H9 (cell line): Measurements from ENCODE around the gene RPUSD3. TPM values are rescaled to one million over a fixed set of nuclear protein-coding genes. Genes with fewer than 3 reads are reported as not detected.
A peak's percentile ranks its signal among the peaks of the same experiment; 100 is the strongest.

ENCODE experiments used
- DNase-seq: peaks from one replicate; pipeline ENCODE4 v3.0.0-alpha.2; 2017
- H2AFZ ChIP-seq: one replicate; pipeline ENCODE4 v1.6.1; 2013; ENCODE audit warnings: mild to moderate bottlenecking, low read length, control low read depth, moderate library complexity
- H2AK5ac ChIP-seq: 2 replicates; pipeline ENCODE4 v1.6.1; 2013; ENCODE audit warnings: low read length, control low read depth, mixed read lengths; ENCODE audit not compliant: insufficient read length
- H2BK120ac ChIP-seq: one replicate; pipeline ENCODE4 v1.6.1; 2013; ENCODE audit warnings: low read depth, mild to moderate bottlenecking, low read length, control low read depth, inconsistent platforms; ENCODE audit not compliant: poor library complexity, severe bottlenecking
- H2BK12ac ChIP-seq: 2 replicates; pipeline ENCODE4 v1.6.1; 2013; ENCODE audit warnings: low read length, control low read depth, mixed read lengths, low read depth; ENCODE audit not compliant: insufficient read length
- H2BK15ac ChIP-seq: 2 replicates; pipeline ENCODE4 v1.6.1; 2013; ENCODE audit warnings: low read depth, low read length, control low read depth
- H2BK20ac ChIP-seq: one replicate; pipeline ENCODE4 v1.6.1; 2013; ENCODE audit warnings: low read depth, mild to moderate bottlenecking, low read length, control low read depth, inconsistent platforms; ENCODE audit not compliant: poor library complexity, severe bottlenecking
- H2BK5ac ChIP-seq: 2 replicates; pipeline ENCODE4 v1.6.1; 2013; ENCODE audit warnings: low read length, control low read depth, mixed read lengths; ENCODE audit not compliant: insufficient read length
- H3K14ac ChIP-seq: 2 replicates; pipeline ENCODE4 v1.6.1; 2013; ENCODE audit warnings: low read length, control low read depth; ENCODE audit not compliant: insufficient read depth
- H3K18ac ChIP-seq: 2 replicates; pipeline ENCODE4 v1.6.1; 2013; ENCODE audit warnings: low read depth, mild to moderate bottlenecking, mixed read lengths, low read length, control low read depth; ENCODE audit not compliant: insufficient read length
- H3K23ac ChIP-seq: 2 replicates; pipeline ENCODE4 v1.6.1; 2013; ENCODE audit warnings: low read length, control low read depth, mixed read lengths, low read depth; ENCODE audit not compliant: insufficient read length
- H3K23me2 ChIP-seq: 2 replicates; pipeline ENCODE4 v1.6.1; 2013; ENCODE audit warnings: low read depth, mild to moderate bottlenecking, mixed read lengths, low read length, control low read depth; ENCODE audit not compliant: insufficient read length, poor library complexity, severe bottlenecking
- H3K27ac ChIP-seq: 2 replicates; pipeline ENCODE4 v1.5.1; 2013; ENCODE audit warnings: low read length, control low read depth, mixed read lengths, low read depth; ENCODE audit not compliant: insufficient read length
- H3K27me3 ChIP-seq: 2 replicates; pipeline ENCODE4 v1.6.1; 2013; ENCODE audit warnings: low read length, control low read depth, inconsistent platforms; ENCODE audit not compliant: insufficient read depth
- H3K4ac ChIP-seq: 2 replicates; pipeline ENCODE4 v1.6.1; 2013; ENCODE audit warnings: low read depth, mild to moderate bottlenecking, control low read depth, inconsistent platforms, low read length, moderate library complexity
- H3K4me1 ChIP-seq: 2 replicates; pipeline ENCODE4 v1.6.1; 2013; ENCODE audit warnings: low read length, control low read depth, inconsistent platforms; ENCODE audit not compliant: insufficient read depth
- H3K4me2 ChIP-seq: 2 replicates; pipeline ENCODE4 v1.6.1; 2013; ENCODE audit warnings: low read length, control low read depth, mixed read lengths; ENCODE audit not compliant: insufficient read length, insufficient read depth
- H3K56ac ChIP-seq: 2 replicates; pipeline ENCODE4 v1.6.1; 2013; ENCODE audit warnings: low read depth, mild to moderate bottlenecking, mixed read lengths, low read length, control low read depth; ENCODE audit not compliant: insufficient read length
- H3K79me1 ChIP-seq: 2 replicates; pipeline ENCODE4 v1.6.1; 2013; ENCODE audit warnings: low read depth, mild to moderate bottlenecking, moderate library complexity, low read length, control low read depth, inconsistent platforms; ENCODE audit not compliant: insufficient read depth, poor library complexity, severe bottlenecking
- H3K79me2 ChIP-seq: 2 replicates; pipeline ENCODE4 v1.6.1; 2013; ENCODE audit warnings: low read length, control low read depth, inconsistent platforms; ENCODE audit not compliant: insufficient read depth
- H3K9ac ChIP-seq: 2 replicates; pipeline ENCODE4 v1.6.1; 2013; ENCODE audit warnings: low read length, control low read depth, mixed read lengths; ENCODE audit not compliant: insufficient read length; ENCODE audit errors: extremely low read depth
- H3K9me3 ChIP-seq: one replicate; pipeline ENCODE4 v1.6.1; 2013; ENCODE audit warnings: low read depth, low read length, inconsistent platforms; ENCODE audit not compliant: control insufficient read depth
- H3T11ph ChIP-seq: one replicate; pipeline ENCODE4 v1.6.1; 2013; ENCODE audit warnings: mild to moderate bottlenecking, low read length, control low read depth, inconsistent platforms
- H4K20me1 ChIP-seq: one replicate; pipeline ENCODE4 v1.6.1; 2013; ENCODE audit not compliant: control insufficient read depth, insufficient read length, insufficient read depth
- H4K5ac ChIP-seq: 2 replicates; pipeline ENCODE4 v1.6.1; 2013; ENCODE audit warnings: low read depth, mild to moderate bottlenecking, mixed read lengths, low read length, control low read depth; ENCODE audit not compliant: insufficient read length
- H4K8ac ChIP-seq: replicated peaks from 2 replicates; pipeline ENCODE4 v1.6.1; 2013; ENCODE audit warnings: low read length, control low read depth, mixed read lengths, low read depth; ENCODE audit not compliant: insufficient read length
- H4K91ac ChIP-seq: 2 replicates; pipeline ENCODE4 v1.6.1; 2013; ENCODE audit warnings: low read depth, mild to moderate bottlenecking, moderate library complexity, mixed read lengths, low read length, control low read depth; ENCODE audit not compliant: insufficient read length
- H3K27ac Mint-ChIP-seq, 3 experiments: 2 replicates in 2 of 3; 3 replicates in 1 of 3; pipeline ENCODE4 v1.8.0; 2020 to 2021; ENCODE audit warnings: mixed read lengths in 3 of 3, mild to moderate bottlenecking in 1 of 3, moderate library complexity in 1 of 3
- H3K27me3 Mint-ChIP-seq: 2 replicates; pipeline ENCODE4 v1.8.0; 2021; ENCODE audit warnings: low read depth, mild to moderate bottlenecking, moderate library complexity, mixed read lengths
- H3K36me3 Mint-ChIP-seq, 3 experiments: 2 replicates in 2 of 3; 3 replicates in 1 of 3; pipeline ENCODE4 v1.8.0; 2020 to 2021; ENCODE audit warnings: low read depth in 3 of 3, mixed read lengths in 3 of 3; ENCODE audit not compliant: insufficient read depth in 1 of 3
- H3K4me1 Mint-ChIP-seq, 2 experiments: 2 replicates each; pipeline ENCODE4 v1.8.0; 2020; ENCODE audit warnings: mixed read lengths in 2 of 2
- H3K4me3 Mint-ChIP-seq, 2 experiments: 2 replicates in 1 of 2; 3 replicates in 1 of 2; pipeline ENCODE4 v1.8.0; 2020 to 2021; ENCODE audit warnings: mild to moderate bottlenecking in 2 of 2, mixed read lengths in 2 of 2, moderate library complexity in 1 of 2
- H3K9me3 Mint-ChIP-seq, 2 experiments: 2 replicates in 1 of 2; 3 replicates in 1 of 2; pipeline ENCODE4 v1.8.0; 2020; ENCODE audit warnings: mild to moderate bottlenecking in 2 of 2, mixed read lengths in 2 of 2, moderate library complexity in 1 of 2
- WGBS: extraction: QIAGEN DNeasy Blood & Tissue Kit; methylation state at CpG from one replicate; pipeline ENCODE4 v1.1.7; 2013; ENCODE audit warnings: missing lambda C conversion rate, low lambda C conversion rate, mixed read lengths; ENCODE audit not compliant: insufficient read length; ENCODE audit errors: extremely low coverage; 5-methylcytosine and 5-hydroxymethylcytosine counted together
- total RNA-seq: library from RNA; stranded (reverse); gene quantifications from 2 replicates; pipeline ENCODE4 v1.2.1, GENCODE V29; 2021
- TF ChIP-seq, protein P1 (sequence below): fragments of 200-600 bp; sonication (generic); conservative IDR thresholded peaks from 3 replicates; pipeline ENCODE4 v1.8.0; 2021; ENCODE audit warnings: antibody characterized with exemption, mild to moderate bottlenecking

The RPUSD3 gene
- total RNA-seq, 1 experiment from 2014 or later, result 59.5 TPM

DNA sequence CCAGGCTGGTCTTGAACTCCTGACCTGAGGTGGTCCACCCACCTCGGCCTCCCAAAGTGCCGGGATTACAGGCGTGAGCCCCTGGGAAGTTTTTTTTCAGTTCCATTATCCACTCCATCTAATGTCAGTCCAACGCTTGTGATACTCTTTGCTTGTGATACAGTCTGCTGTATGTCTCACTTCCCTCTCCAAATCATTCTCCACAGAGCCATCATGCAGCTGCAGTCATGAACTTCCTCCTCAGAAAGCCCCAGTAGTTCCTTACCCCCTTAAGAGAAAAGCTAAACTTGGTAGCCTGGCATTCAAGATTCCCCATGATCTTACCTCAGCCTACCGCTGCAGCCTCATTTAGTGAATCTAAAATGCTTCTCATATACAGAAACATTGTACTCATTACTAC, 48.6 kb downstream of the RPUSD3 start:
- peaks cover 5% of the 10 kb centered on the region; the same call in 1 of the 2 replicates for H3K79me2 ChIP-seq
- H3K56ac ChIP-seq, result no peak overlapping the region
- no peak overlapping the region for H4K8ac ChIP-seq
- H2AK5ac ChIP-seq, result no peak overlapping the region
- H3K4me2 ChIP-seq, result no peak overlapping the region
- H3K14ac ChIP-seq, result no peak overlapping the region
- Mint-ChIP-seq H3K27ac (no peak overlapping the region), H3K36me3 (peaks cover 35 to 54% (median 43%) of the 10 kb centered on the region in 3 experiments; a peak in 6 of 7 replicates), H3K4me3 (peak overlapping the region; percentile 38 to 48; a peak in 4 of 5 replicates), H3K27me3 (peaks cover 1% of the 10 kb centered on the region; the same call in 1 of the 2 replicates), H3K4me1 (peaks cover 10 to 19% of the 10 kb centered on the region in 2 experiments), H3K9me3 (no peaks in the 10 kb centered on the region)
- H4K91ac ChIP-seq, result no peak overlapping the region
- no peaks in the 10 kb centered on the region for H4K20me1 ChIP-seq
- H2BK5ac ChIP-seq, result no peak overlapping the region
- no peak overlapping the region for H2AFZ ChIP-seq
- no peaks in the 10 kb centered on the region for H3K4me1 ChIP-seq
- no peak overlapping the region for H3K18ac ChIP-seq
- no peak overlapping the region for H3K9ac ChIP-seq
- H2BK12ac ChIP-seq, result no peak overlapping the region
- peaks cover 6% of the 10 kb centered on the region for H3K23me2 ChIP-seq
- TF ChIP-seq, protein P1, sequence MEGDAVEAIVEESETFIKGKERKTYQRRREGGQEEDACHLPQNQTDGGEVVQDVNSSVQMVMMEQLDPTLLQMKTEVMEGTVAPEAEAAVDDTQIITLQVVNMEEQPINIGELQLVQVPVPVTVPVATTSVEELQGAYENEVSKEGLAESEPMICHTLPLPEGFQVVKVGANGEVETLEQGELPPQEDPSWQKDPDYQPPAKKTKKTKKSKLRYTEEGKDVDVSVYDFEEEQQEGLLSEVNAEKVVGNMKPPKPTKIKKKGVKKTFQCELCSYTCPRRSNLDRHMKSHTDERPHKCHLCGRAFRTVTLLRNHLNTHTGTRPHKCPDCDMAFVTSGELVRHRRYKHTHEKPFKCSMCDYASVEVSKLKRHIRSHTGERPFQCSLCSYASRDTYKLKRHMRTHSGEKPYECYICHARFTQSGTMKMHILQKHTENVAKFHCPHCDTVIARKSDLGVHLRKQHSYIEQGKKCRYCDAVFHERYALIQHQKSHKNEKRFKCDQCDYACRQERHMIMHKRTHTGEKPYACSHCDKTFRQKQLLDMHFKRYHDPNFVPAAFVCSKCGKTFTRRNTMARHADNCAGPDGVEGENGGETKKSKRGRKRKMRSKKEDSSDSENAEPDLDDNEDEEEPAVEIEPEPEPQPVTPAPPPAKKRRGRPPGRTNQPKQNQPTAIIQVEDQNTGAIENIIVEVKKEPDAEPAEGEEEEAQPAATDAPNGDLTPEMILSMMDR, result no peak
- no peaks in the 10 kb centered on the region; the same call in 1 of the 2 replicates for H3K27me3 ChIP-seq
- no peak overlapping the region for H3K23ac ChIP-seq
- H4K5ac ChIP-seq, result no peak overlapping the region
- H3T11ph ChIP-seq, result no peak overlapping the region
- H2BK15ac ChIP-seq, result no peak overlapping the region
- no CpG with 5 or more reads among the region's 5 CpGs for WGBS
- H2BK120ac ChIP-seq, result no peak overlapping the region
- H3K79me1 ChIP-seq, result no peaks in the 10 kb centered on the region
- H3K27ac ChIP-seq, result no peak overlapping the region
- H3K4ac ChIP-seq, result no peak overlapping the region
- H3K9me3 ChIP-seq, result no peaks in the 10 kb centered on the region
- no peak for DNase-seq
- no peak overlapping the region for H2BK20ac ChIP-seq
